GM12892 (cell line): ENCODE results near the gene PLEKHA6.

ENCODE experiments used
- POLR2A ChIP-seq: IDR thresholded peaks from 2 replicates; pipeline ENCODE4 v1.6.1; 2011; ENCODE audit warnings: low read depth, low read length, control low read depth
- POLR2AphosphoS5 ChIP-seq: IDR thresholded peaks from 2 replicates; pipeline ENCODE4 v1.6.1; 2011; ENCODE audit warnings: low read depth, low read length, control low read depth

DNA sequence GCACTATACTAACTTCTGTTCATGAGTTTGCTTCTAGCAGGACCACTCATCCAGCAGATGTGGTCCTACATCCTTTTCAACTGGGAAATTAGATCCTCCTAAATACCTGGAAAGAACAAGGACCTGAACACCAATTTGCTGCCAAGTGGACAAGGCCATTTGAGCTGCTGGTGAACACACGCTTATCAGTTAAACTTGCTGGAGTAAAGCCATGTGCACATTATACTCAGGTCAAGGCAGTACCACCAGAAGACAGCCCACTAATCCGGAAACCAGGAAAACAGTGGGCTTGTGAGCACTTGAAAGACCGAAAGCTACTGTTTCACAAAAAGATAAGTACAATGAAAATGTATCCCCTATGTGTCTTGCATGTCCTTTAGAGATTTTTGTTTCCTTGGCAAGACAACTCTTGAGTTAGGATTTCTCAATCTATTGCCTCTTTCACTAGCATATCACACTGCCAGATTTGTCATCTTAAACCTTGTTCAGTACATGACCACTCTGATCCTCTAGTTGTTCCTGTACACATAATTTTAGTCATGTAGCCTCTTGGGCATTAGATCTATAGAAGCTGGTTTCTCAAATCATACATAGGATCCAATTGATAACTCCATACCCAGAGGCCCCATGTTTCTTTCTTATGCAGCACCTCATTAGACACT is 189.1 kb downstream of the PLEKHA6 start:
- TF ChIP-seq POLR2AphosphoS5 (no peak), POLR2A (no peak)
